ENCODE data around the gene CBX7.
A peak's percentile ranks its signal among the peaks of the same experiment; 100 is the strongest.

CBX7 gene

GRCh38 chr22:39183991-39184585 lies 31.6 kb upstream of the CBX7 start:
- ChIA-PET CTCF (no interaction called here), POLR2A (interaction anchor here (0.7 to 1.5 kb wide), 3 partner anchors 9 to 135 kb away, joined by 3 to 4 read pairs (median 3); partner anchors contain the start of gene RPL3)
- DNase-seq (ENCODE audit: extremely low spot score) = peak; percentile 24
- no peak for TF ChIP-seq HDGF (IDR thresholded peaks at IDR 0.05; ENCODE audit: borderline replicate concordance)
- no peak for TF ChIP-seq CTBP1 (IDR thresholded peaks at IDR 0.05; ENCODE audit: borderline replicate concordance)
- TF ChIP-seq BHLHE40 (IDR thresholded peaks at IDR 0.05; ENCODE audit: borderline replicate concordance) = no peak
- TF ChIP-seq FOXA1 (IDR thresholded peaks at IDR 0.05) = no peak
- TF ChIP-seq SUZ12 (IDR thresholded peaks at IDR 0.05) = no peak
- no peak for TF ChIP-seq FOXM1 (IDR thresholded peaks at IDR 0.05; ENCODE audit: borderline replicate concordance)
- no peak for TF ChIP-seq ZNF384 (IDR thresholded peaks at IDR 0.05)
- TF ChIP-seq NFRKB (IDR thresholded peaks at IDR 0.05) = no peak
- TF ChIP-seq FOXK2 (IDR thresholded peaks at IDR 0.05) = no peak
- TF ChIP-seq TARDBP (IDR thresholded peaks at IDR 0.05) = no peak
- no peak for TF ChIP-seq L3MBTL2 (conservative IDR thresholded peaks at IDR 0.05)
- no peak for TF ChIP-seq ARNT (IDR thresholded peaks at IDR 0.05)
- no peak for TF ChIP-seq PKNOX1 (IDR thresholded peaks at IDR 0.05)
- TF ChIP-seq LEF1 (IDR thresholded peaks at IDR 0.05; ENCODE audit: borderline replicate concordance) = no peak
- TF ChIP-seq SP1 (IDR thresholded peaks at IDR 0.05) = no peak

- POLR2A ChIA-PET = interaction anchor here (1.7 kb wide), 1 partner anchor 137 kb away, joined by 12 read pairs; the partner anchor contains the start of gene RPL3
Observed at GRCh38 chr22:39182478-39183030, 30.1 kb upstream of the CBX7 start.

GRCh38 chr22:39181778-39182177 lies 29.3 kb upstream of the CBX7 start:
- ChIA-PET CTCF (no interaction called here), POLR2A (interaction anchor here (1.7 kb wide), 1 partner anchor 138 kb away, joined by 12 read pairs; the partner anchor contains the start of gene RPL3)
- DNase-seq (ENCODE audit: extremely low spot score) = peak; percentile 6
- TF ChIP-seq FOXA1 (IDR thresholded peaks at IDR 0.05) = no peak
- no peak for TF ChIP-seq FOXM1 (IDR thresholded peaks at IDR 0.05; ENCODE audit: borderline replicate concordance)
- no peak for TF ChIP-seq ARNT (IDR thresholded peaks at IDR 0.05)
- TF ChIP-seq L3MBTL2 (conservative IDR thresholded peaks at IDR 0.05) = no peak
- TF ChIP-seq TARDBP (IDR thresholded peaks at IDR 0.05) = no peak
- no peak for TF ChIP-seq NFRKB (IDR thresholded peaks at IDR 0.05)
- no peak for TF ChIP-seq HDGF (IDR thresholded peaks at IDR 0.05; ENCODE audit: borderline replicate concordance)
- TF ChIP-seq FOXK2 (IDR thresholded peaks at IDR 0.05) = no peak
- TF ChIP-seq ELF4 (IDR thresholded peaks at IDR 0.05) = no peak
- no peak for TF ChIP-seq SUZ12 (IDR thresholded peaks at IDR 0.05)
- no peak for TF ChIP-seq ZNF384 (IDR thresholded peaks at IDR 0.05)
- no peak for TF ChIP-seq BHLHE40 (IDR thresholded peaks at IDR 0.05; ENCODE audit: borderline replicate concordance)
- no peak for TF ChIP-seq PKNOX1 (IDR thresholded peaks at IDR 0.05)
- TF ChIP-seq CTBP1 (IDR thresholded peaks at IDR 0.05; ENCODE audit: borderline replicate concordance) = no peak
- no peak for TF ChIP-seq LEF1 (IDR thresholded peaks at IDR 0.05; ENCODE audit: borderline replicate concordance)
- no peak for TF ChIP-seq SP1 (IDR thresholded peaks at IDR 0.05)

More at GRCh38 chr22:39182478-39183030, 30.1 kb upstream of the CBX7 start:
- DNase-seq (ENCODE audit: extremely low spot score) = peak; percentile 4
- no peak for TF ChIP-seq FOXA1 (IDR thresholded peaks at IDR 0.05)
- no peak for TF ChIP-seq FOXK2 (IDR thresholded peaks at IDR 0.05)
- TF ChIP-seq ZNF384 (IDR thresholded peaks at IDR 0.05) = no peak
- TF ChIP-seq HDGF (IDR thresholded peaks at IDR 0.05; ENCODE audit: borderline replicate concordance) = no peak
- no peak for TF ChIP-seq ELF4 (IDR thresholded peaks at IDR 0.05)
- TF ChIP-seq CTBP1 (IDR thresholded peaks at IDR 0.05; ENCODE audit: borderline replicate concordance) = no peak
- no peak for TF ChIP-seq FOXM1 (IDR thresholded peaks at IDR 0.05; ENCODE audit: borderline replicate concordance)
- no peak for TF ChIP-seq PKNOX1 (IDR thresholded peaks at IDR 0.05)
- no peak for TF ChIP-seq SP1 (IDR thresholded peaks at IDR 0.05)
- CTCF ChIA-PET = no interaction called here

GRCh38 chr22:39181356-39181755 lies 28.9 kb upstream of the CBX7 start:
- POLR2A ChIA-PET = interaction anchor here (1.7 kb wide), 1 partner anchor 138 kb away, joined by 12 read pairs; the partner anchor contains the start of gene RPL3
- TF ChIP-seq ELF4 (IDR thresholded peaks at IDR 0.05) (no peak), ARNT (IDR thresholded peaks at IDR 0.05) (no peak), CTBP1 (IDR thresholded peaks at IDR 0.05; ENCODE audit: borderline replicate concordance) (no peak), TARDBP (IDR thresholded peaks at IDR 0.05) (no peak), HDGF (IDR thresholded peaks at IDR 0.05; ENCODE audit: borderline replicate concordance) (no peak), LEF1 (IDR thresholded peaks at IDR 0.05; ENCODE audit: borderline replicate concordance) (no peak), SUZ12 (IDR thresholded peaks at IDR 0.05) (no peak), SP1 (IDR thresholded peaks at IDR 0.05) (no peak), FOXM1 (IDR thresholded peaks at IDR 0.05; ENCODE audit: borderline replicate concordance) (no peak), L3MBTL2 (conservative IDR thresholded peaks at IDR 0.05) (no peak)
- CTCF ChIA-PET = no interaction called here
- DNase-seq (ENCODE audit: extremely low spot score) = no peak

GRCh38 chr22:39179841-39180335 lies 27.4 kb upstream of the CBX7 start:
- ChIA-PET CTCF (interaction anchor here (0.7 to 1.5 kb wide), 2 partner anchors 10 to 29 kb away, joined by 3 to 8 read pairs; no protein-coding TSS in a partner anchor), POLR2A (interaction anchor here (1.7 kb wide), 1 partner anchor 139 kb away, joined by 17 read pairs; the partner anchor contains the start of gene RPL3)
- TF ChIP-seq NFRKB (IDR thresholded peaks at IDR 0.05) (no peak), SUZ12 (IDR thresholded peaks at IDR 0.05) (no peak), PKNOX1 (IDR thresholded peaks at IDR 0.05) (no peak), CTBP1 (IDR thresholded peaks at IDR 0.05; ENCODE audit: borderline replicate concordance) (no peak), ARNT (IDR thresholded peaks at IDR 0.05) (no peak), BHLHE40 (IDR thresholded peaks at IDR 0.05; ENCODE audit: borderline replicate concordance) (no peak), ZNF384 (IDR thresholded peaks at IDR 0.05) (no peak), HDGF (IDR thresholded peaks at IDR 0.05; ENCODE audit: borderline replicate concordance) (no peak), TARDBP (IDR thresholded peaks at IDR 0.05) (no peak), ELF4 (IDR thresholded peaks at IDR 0.05) (no peak), SP1 (IDR thresholded peaks at IDR 0.05) (no peak)
- peak; percentile 10 for DNase-seq (ENCODE audit: extremely low spot score)
